HG03571 (cell line): ENCODE results near the gene ARHGAP33.

ENCODE experiments used
- ATAC-seq: cut with Tn5 transposase; IDR thresholded peaks from one replicate; pipeline ENCODE4 v1.9.1; 2021; ENCODE audit not compliant: unreplicated experiment

ARHGAP33 gene

GRCh38 chr19:35775298-35776101 is at the start of gene ARHGAP33:
TSS of gene ARHGAP33 (plus strand) at chr19:35775564. CDS start at chr19:35775659, 95 bp downstream.
- ATAC-seq: peak; percentile 78

DNA sequence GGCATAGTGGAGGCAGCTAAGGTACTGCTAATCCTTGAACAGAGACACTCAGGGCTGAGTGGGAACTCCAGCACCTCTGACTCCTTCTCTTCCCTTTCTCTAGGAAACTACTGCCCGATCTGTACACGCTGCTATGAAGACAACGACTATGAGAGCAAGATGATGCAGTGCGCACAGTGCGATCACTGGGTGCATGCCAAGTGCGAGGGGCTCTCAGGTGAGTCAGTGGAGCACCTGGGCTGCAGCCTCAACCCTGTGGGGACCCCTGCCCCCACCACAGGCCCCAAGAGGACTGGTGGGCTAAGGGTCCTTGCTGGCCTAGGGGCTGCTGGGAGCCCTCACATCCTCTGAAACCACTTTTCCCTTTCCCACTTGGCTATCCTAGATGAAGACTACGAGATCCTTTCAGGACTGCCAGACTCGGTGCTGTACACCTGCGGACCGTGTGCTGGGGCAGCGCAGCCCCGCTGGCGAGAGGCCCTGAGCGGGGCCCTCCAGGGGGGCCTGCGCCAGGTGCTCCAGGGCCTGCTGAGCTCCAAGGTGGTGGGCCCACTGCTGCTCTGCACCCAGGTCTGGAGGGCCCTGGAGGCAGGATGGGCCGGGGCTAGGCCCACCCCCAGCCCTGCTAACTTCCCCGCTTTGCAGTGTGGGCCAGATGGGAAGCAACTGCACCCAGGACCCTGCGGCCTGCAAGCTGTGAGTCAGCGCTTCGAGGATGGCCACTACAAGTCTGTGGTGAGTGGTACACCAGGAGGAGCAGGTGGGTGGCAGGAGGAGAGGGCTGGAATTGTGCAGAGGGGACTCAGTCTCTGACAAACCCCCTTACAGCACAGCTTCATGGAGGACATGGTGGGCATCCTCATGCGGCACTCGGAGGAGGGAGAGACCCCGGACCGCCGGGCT is 48.1 kb upstream of the ARHGAP33 start:
- ATAC-seq: no peak

DNA sequence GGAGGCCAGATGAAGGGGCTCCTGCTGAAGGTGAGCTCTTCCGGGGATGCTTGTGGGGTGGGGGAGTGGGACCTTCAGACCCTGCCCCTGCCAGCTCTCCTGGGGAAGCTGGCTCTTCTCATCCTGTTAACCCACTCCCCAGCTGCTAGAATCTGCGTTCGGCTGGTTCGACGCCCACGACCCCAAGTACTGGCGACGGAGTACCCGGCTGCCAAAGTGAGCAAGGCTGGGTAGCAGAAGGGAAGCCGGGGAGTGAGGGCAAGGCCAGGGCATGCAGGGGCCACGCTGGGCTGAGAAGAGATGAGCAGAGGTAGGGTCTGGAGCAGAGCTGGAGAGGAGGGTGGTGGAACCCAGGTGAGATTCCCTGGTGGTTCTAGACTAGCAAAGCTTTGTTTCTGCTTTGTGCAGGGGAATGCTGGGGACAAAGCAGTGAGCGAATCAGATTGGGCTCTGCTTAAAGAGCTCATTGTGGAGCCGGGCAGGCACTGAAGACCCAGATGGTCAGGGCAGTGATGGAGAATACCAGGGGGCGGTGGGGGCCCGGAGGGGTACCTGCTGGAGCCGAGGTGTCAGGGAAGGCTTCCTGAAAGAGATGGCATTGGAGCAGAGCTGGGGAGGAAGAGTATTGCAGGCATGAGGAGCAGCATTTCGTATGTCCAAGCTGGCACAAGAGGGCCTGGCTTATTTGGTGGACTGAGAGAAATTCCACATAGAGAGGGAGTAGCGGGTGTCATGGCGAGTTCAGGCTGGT is 47.2 kb upstream of the ARHGAP33 start:
- no peak for ATAC-seq

- no peak for ATAC-seq
Measured at GRCh38 chr19:35729021-35729420, 46.3 kb upstream of the ARHGAP33 start.

- no peak for ATAC-seq
Measured at GRCh38 chr19:35729763-35730162, 45.6 kb upstream of the ARHGAP33 start.

DNA sequence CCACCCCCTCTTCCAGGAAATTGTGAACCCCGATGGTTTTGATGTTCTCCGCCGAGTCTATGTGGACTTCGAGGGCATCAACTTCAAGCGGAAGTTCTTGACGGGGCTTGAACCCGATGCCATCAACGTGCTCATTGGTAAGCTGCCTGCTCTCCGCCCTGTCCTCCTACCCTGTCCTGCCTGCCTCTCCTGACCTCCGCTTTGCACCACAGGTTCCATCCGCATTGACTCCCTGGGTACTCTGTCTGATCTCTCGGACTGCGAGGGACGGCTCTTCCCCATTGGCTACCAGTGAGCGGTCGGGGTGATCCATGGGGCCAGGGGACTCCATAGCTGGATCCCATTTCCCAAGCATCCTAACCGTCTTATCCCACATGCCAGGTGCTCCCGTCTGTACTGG is 45.0 kb upstream of the ARHGAP33 start:
- no peak for ATAC-seq

GRCh38 chr19:35731353-35731752 is 44.0 kb upstream of the ARHGAP33 start:
- no peak for ATAC-seq

- ATAC-seq: no peak
Measured at GRCh38 chr19:35731779-35732405, 43.5 kb upstream of the ARHGAP33 start.

GRCh38 chr19:35732540-35733179 is 42.7 kb upstream of the ARHGAP33 start:
- no peak for ATAC-seq

- ATAC-seq: no peak
Measured at GRCh38 chr19:35733180-35734125, 41.9 kb upstream of the ARHGAP33 start.

- ATAC-seq: no peak
Measured at GRCh38 chr19:35734273-35734672, 41.1 kb upstream of the ARHGAP33 start.

DNA sequence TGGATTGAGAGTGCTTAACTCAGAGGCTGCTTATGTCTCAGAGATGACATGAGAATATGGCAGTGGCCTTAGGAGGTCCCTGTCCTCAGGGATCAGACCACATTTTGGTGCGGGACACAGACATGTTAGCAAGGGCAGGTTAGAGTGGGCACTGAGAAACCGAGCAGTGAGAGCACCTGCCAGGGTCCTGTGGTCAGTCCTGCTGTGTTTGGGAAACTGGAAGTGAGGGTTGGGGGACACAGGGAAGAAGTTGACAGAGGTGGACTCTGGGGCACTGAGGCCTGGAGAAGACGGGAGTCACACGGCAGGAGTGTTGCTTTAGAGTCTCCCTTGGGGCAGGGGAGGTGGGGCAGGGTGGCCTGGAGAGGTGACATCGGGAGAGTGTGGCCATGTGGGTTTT is 40.5 kb upstream of the ARHGAP33 start:
- ATAC-seq: no peak

DNA sequence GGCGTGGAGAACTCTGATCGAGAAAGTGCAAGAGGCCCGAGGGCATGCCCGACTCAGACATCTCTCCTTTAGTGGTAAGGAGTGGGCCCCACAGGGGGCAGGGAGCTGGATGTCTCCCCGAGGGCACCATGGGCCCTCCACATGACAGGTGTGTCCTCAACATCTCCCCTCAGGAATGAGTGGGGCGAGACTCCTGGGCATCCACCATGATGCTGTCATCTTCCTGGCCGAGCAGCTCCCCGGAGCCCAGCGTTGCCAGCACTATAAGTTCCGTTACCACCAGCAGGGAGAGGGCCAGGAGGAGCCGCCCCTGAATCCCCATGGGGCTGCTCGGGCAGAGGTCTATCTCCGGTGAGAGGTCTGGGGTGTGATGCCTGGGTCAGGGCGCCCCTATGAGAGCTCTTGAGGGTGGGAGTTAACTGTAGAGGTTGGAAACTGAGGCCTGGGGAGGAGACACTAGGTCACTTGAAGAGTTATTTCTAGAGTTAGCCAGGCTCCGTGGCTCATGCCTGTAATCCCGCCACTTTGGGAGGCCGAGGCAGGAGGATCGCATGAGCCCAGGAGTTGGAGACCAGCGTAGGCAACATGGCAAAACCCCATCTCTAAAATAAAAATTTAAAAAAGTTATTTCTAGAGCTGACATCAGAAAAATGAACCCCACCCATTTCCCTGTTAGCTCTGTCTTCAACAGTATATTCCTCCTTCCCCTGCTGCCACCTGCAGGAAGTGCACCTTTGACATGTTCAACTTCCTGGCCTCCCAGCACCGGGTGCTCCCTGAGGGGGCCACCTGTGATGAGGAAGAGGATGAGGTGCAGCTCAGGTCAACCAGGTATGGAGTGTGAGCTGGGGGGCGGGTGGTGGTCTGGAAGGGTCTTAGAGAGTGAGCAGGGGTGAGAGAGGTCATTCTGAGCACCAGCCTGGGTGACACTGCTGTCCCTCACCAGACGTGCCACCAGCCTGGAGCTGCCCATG is 38.2 kb upstream of the ARHGAP33 start:
- ATAC-seq: no peak

DNA sequence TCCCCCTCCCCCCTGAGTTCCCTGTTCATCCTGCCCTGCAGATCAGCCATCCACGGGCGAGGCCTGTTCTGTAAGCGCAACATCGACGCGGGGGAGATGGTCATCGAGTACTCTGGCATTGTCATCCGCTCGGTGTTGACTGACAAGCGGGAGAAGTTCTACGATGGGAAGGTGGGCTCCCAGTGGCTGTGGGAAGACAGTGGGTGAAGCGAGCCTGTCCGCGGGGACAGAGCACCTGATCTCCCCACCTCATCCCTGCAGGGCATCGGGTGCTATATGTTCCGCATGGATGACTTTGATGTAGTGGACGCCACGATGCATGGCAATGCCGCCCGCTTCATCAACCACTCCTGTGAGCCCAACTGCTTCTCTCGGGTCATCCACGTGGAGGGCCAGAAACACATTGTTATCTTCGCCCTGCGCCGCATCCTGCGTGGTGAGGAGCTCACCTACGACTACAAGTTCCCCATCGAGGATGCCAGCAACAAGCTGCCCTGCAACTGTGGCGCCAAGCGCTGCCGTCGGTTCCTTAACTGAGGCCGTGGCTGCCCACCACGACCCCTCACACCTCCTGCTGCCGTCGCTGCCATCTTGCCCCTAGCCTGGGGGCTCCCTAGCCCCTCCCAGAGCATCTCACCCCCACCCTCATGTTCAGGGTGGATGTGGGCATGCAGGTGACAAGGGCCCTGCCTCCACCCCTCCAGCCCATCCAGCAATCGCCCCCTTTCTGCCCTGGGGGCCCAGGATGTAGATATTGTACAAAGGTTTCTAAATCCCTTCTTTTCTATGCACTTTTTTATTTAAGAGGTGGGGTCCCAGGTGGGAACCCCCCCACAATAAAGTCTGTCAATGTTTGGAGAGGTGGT is 37.1 kb upstream of the ARHGAP33 start:
- ATAC-seq: no peak

DNA sequence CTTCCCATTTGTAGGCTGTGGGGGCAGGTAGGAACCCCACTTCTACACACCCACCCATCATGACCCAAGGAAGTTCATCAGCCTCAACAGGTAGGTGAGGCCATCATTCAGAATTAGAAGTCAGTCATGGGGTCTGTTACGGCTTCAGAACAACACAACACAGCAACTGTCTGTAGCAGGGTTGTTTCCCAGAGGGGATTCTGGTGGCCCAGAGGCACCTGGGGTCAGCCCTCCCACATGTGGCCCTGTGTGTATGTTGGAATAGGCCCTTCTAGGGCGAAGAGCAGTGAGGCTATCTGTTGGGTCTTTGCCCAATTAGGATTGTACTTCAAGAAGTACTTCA is 36.5 kb upstream of the ARHGAP33 start:
- no peak for ATAC-seq

GRCh38 chr19:35739275-35740107 is 35.9 kb upstream of the ARHGAP33 start:
- ATAC-seq: no peak

DNA sequence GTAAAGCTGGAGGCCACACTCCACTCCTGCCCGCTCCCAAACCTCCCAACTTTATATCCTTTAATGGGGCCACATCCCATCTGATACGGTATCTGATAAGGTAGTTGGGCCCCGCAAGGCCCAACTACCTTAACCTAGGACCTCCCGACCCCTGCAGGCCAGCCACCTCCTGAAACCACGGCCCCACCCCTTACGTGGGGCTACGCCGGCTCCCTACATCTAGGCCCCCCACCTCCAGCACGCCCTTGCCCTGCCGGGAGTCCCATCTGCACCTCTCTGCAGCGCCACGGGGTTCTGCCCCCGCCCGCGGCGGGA is 35.3 kb upstream of the ARHGAP33 start:
- ATAC-seq: peak; percentile 10
